ENCODE results near the gene EPS8L2.

GRCh38 chr11:719214-720016 lies 13.4 kb downstream of the EPS8L2 start:
- TF ChIP-seq POLR2A (IDR thresholded peaks at IDR 0.05) (no peak), CTCF (IDR thresholded peaks at IDR 0.05) (no peak)
